SKM-1 (cell line): Measurements from ENCODE around the gene COG4.

Experiments used
- DNase-seq: peaks from one replicate; lab custom pipeline; 2025; ENCODE audit not compliant: unreplicated experiment; lab: John Stamatoyannopoulos, UW

COG4 gene

DNA sequence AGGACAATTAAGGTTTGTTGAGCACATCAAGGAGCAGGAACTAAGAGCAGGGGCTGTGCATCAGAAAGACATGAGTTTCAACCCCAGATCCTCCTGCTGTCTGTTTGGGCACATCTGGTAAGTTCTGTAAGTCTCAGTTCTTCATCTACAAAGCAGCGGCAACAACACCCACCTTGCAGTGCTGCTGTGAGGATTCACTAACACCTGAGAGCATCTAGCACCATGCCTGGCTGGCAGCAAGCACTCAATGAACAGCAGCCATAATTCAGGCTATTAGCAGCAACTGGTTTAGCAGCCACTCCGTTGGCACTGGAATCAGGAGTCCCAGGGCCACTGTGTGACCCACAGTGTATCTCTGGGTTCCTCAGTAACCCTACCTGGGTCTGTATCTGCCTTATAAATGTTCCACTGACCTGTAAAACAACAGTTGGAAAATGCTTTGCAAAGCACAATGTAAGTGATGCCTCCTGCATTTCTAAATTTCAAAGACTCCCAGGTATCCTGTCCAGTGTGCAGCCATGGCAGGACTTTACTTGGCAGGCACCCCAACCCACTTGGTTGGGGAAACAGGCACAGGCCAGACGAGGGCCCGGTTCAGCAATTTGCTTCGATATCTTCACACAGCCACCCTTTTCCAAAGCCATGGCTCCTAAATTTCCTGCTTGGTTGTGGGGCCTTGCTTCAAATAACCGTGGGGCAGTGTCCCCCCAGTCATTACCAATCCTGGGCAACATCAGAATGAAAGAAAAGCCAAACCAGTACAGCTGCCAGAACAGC, 88.7 kb downstream of the COG4 start:
- DNase-seq, result no peak

DNA sequence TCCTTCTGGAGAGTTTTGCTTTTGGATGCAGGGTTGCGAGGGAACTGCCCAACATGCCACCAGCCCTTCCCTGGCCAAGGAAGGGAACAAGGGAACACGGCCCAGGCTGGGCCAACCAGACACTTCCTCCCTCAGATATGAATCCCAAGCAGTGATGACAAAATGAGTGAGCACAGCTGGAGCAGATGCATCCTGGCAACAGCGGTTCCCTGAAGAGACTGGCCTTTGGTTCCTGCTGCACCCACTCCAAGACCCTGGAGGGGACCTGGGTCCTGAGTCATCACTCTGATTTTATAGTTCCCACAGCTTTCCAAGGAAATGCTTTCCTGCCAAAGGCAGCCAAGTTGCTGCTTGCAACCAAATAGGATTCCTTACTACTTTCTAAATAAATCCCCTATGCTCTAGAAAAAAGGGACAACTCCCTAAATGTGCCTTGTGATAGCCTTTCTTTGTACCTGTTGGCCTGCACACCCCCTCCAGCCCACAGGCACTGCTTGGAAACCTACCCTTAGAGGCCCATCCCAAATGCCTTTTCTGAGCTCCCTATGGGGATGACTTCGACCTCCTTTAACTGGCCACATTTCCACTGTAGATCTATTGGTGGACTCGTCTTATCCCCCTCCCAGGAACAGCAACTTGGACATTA, 89.8 kb downstream of the COG4 start:
- no peak for DNase-seq

DNA sequence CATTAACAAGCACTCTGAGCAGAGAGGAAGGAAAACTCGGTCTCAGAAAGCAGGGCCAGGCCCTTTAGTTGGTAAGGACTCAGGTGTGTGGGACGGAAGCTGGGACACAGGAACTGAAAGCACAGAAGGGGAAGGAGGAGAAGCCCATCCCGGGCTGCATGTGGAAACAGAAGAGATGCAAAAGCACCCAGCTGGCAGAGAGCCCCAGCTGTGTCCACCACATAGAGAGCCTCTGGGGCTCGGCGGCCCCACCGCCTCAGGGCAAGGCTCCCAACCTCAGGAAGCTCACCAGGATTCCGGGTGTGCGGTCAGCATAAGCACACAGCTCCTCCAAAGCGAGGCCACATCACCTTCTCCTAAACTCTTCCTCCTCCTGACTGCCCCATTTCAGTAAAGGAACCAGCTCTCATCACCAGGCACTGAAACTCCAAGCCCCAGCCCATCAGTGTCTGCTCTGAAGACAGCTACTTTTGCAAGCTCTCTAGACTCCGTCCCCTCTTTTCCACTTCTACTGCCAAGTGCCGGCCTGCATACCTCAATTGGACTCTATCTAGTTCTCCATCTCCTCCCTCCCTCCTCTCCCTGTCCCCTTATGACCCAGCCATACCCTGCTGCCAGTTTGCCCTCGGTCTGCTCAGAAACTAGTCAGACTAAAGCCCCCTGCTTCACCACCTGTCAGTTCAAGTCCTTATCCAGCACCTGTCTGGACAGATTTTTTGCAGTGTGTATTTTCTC, 90.5 kb downstream of the COG4 start:
- DNase-seq, result no peak

- DNase-seq, result peak; percentile 27
These were observed 91.0 kb downstream of the COG4 start for GRCh38 chr16:70432356-70432722.

GRCh38 chr16:70430667-70431536, 92.5 kb downstream of the COG4 start:
- peak; percentile 71 for DNase-seq
